Measurements from ENCODE around the gene PAX1. TPM values are rescaled to one million over a fixed set of nuclear protein-coding genes. Genes with fewer than 3 reads are reported as not detected.

PAX1 gene
- total and polyA plus RNA-seq, 12 donors, result not detected

GRCh38 chr20:21684671-21685070, 20.8 kb upstream of the PAX1 start:
- H3K27me3 ChIP-seq, result peaks cover 0 to 21% (median 5%) of the 10 kb centered on the region in 7 donors
- no peak overlapping the region for H3K27ac ChIP-seq
- TF ChIP-seq CTCF (IDR thresholded peaks at IDR 0.05), result no peak
- H3K4me3 ChIP-seq, result no peak overlapping the region
- no peaks in the 10 kb centered on the region for H3K4me1 ChIP-seq
- DNase-seq (no peak), ATAC-seq (no peak)
- intact Hi-C loops (cut with DNase I), result no loop called here
- WGBS, 2 donors, result 50 to 61% methylated on average over 3 of the region's 3 CpGs
- no peaks in the 10 kb centered on the region for H3K9me3 ChIP-seq
- H3K36me3 ChIP-seq, result no peaks in the 10 kb centered on the region

DNA sequence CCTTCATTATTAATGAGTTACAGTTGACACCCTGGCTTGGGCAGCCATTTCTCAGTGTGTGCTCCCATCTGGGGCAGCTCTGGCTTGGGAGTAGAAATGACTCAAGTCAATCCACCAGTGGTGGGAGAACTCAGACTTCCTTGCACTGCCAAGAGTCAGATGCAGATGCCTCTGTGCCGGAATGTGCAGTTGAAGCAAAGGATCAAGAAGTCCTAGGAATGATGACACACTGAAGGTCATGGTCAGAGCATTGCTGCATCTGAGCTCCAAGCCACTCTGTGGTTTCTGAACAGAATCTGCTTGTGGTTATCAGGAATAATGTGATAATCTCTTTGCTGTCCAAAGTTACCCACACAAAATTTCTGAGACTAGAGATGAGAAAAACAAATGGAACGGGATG, 19.5 kb upstream of the PAX1 start:
- no peak for ATAC-seq
- no peaks in the 10 kb centered on the region for H3K4me1 ChIP-seq
- intact Hi-C loops (cut with DNase I), result no loop called here

GRCh38 chr20:21693322-21693721, 12.1 kb upstream of the PAX1 start:
- TF ChIP-seq CTCF (IDR thresholded peaks at IDR 0.05), result peak in 4 of 9 donors; percentile 4 to 25 (median 16)
- ATAC-seq, result no peak
- Histone ChIP-seq H3K4me3 (no peak overlapping the region), H3K4me1 (no peaks in the 10 kb centered on the region), H3K9me3 (no peaks in the 10 kb centered on the region), H3K27me3 (peaks cover 0 to 74% (median 42%) of the 10 kb centered on the region in 7 donors), H3K36me3 (no peaks in the 10 kb centered on the region), H3K27ac (no peak overlapping the region)
- intact Hi-C loops (cut with DNase I), result no loop called here
- no peak for DNase-seq
- 27 to 29% methylated on average over 8 of the region's 8 CpGs for WGBS, 2 donors

More for the DNA sequence above, 19.5 kb upstream of the PAX1 start:
- Histone ChIP-seq H3K27ac (no peak overlapping the region), H3K36me3 (no peaks in the 10 kb centered on the region), H3K27me3 (peaks cover 0 to 18% (median 8%) of the 10 kb centered on the region in 7 donors), H3K4me3 (no peak overlapping the region), H3K9me3 (no peaks in the 10 kb centered on the region)
- DNase-seq, result no peak
- no peak for TF ChIP-seq CTCF (IDR thresholded peaks at IDR 0.05)
- 80 to 83% methylated on average over 2 of the region's 2 CpGs for WGBS, 2 donors

DNA sequence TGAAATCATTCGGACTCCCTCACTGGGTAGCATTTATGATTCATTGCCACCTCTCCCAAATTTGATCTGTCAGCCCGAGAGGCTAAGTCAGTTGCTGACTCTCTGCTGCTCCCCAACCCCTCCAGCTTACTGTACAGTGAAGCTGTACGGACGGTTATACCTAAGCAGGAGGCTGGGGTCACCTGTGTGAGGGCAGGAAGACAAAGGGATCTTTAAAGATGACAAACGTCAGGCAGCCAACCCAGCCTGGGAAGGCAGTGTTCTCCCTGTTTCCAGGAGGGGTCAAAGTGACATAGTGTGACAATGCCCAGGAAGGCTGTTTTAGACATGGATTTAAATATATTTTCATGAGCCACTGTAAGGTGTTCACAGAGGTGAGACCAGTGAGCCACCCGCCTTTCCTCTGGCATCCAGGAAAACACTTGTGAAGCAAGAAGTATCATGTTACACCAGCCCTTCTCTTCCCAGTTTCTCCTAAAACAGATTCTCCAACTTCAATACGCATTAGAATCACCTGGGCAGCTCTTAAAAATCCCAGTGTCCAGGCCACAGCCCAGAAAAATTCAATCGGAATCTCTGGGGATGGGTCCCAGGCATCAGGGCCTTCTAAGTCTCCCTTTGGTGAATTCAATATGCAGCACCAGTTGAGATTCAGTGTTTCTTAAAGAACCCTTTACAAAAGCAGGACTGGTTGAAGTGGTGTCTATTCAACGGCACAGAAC, 6.8 kb upstream of the PAX1 start:
- no peak for ATAC-seq
- Histone ChIP-seq H3K36me3 (no peaks in the 10 kb centered on the region), H3K27ac (no peak overlapping the region), H3K4me1 (peaks cover 0 to 11% (median 7%) of the 10 kb centered on the region in 9 donors), H3K4me3 (no peak overlapping the region), H3K9me3 (no peaks in the 10 kb centered on the region), H3K27me3 (peaks cover 18 to 97% (median 90%) of the 10 kb centered on the region in 7 donors)
- WGBS, 2 donors, result 12 to 22% methylated on average over 9 of the region's 9 CpGs
- TF ChIP-seq CTCF (IDR thresholded peaks at IDR 0.05), result no peak
- intact Hi-C loops (cut with DNase I), result no loop called here
- no peak for DNase-seq
